HepG2 (cell line): ENCODE measurements around the gene ARIH2. TPM values are rescaled to one million over a fixed set of nuclear protein-coding genes. Genes with fewer than 3 reads are reported as not detected.
A peak's percentile ranks its signal among the peaks of the same experiment; 100 is the strongest.

Experiments used
- BRF2 ChIP-seq: sonication (generic); formaldehyde crosslinking; IDR thresholded peaks from 2 replicates; pipeline ENCODE4 v1.8.1; 2022; ENCODE audit warnings: mild to moderate bottlenecking, missing genetic modification reagents
- CEBPG ChIP-seq: IDR thresholded peaks from 2 replicates; pipeline ENCODE4 v1.6.1; 2016
- CHD4 ChIP-seq: fragments of 200-600 bp; sonication (generic); IDR thresholded peaks from 2 replicates; pipeline ENCODE4 v1.7.0; 2017; ENCODE audit warnings: mild to moderate bottlenecking, low read length, borderline replicate concordance
- FLYWCH1 ChIP-seq: sonication (generic); formaldehyde crosslinking; IDR thresholded peaks from 2 replicates; pipeline ENCODE4 v1.8.1; 2023; ENCODE audit warnings: mild to moderate bottlenecking, missing genetic modification reagents
- FOXJ3 ChIP-seq: sonication (generic); formaldehyde crosslinking; IDR thresholded peaks from 2 replicates; pipeline ENCODE4 v1.4.0; 2020; ENCODE audit warnings: missing genetic modification reagents, mild to moderate bottlenecking, borderline replicate concordance
- HNRNPK ChIP-seq: fragments of 200-400 bp; formaldehyde crosslinking; IDR thresholded peaks from 2 replicates; pipeline ENCODE4 v1.6.1; 2018; ENCODE audit warnings: low read length, low read depth, moderate library complexity, mild to moderate bottlenecking; ENCODE audit not compliant: poor library complexity, severe bottlenecking
- HOXD1 ChIP-seq: sonication (generic); formaldehyde crosslinking; IDR thresholded peaks from 2 replicates; pipeline ENCODE4 v1.5.0; 2020; ENCODE audit warnings: missing genetic modification reagents
- ISX ChIP-seq: sonication (generic); formaldehyde crosslinking; conservative IDR thresholded peaks from 2 replicates; pipeline ENCODE4 v1.5.0; 2020; ENCODE audit warnings: missing genetic modification reagents
- KMT2A ChIP-seq: sonication (generic); formaldehyde crosslinking; IDR thresholded peaks from 2 replicates; pipeline ENCODE4 v1.4.0; 2020; ENCODE audit warnings: missing genetic modification reagents
- MAFK ChIP-seq, 2 experiments: IDR thresholded peaks in 1 of 2; conservative IDR thresholded peaks in 1 of 2; 2 replicates each; pipeline ENCODE4 v1.6.1; 2011; ENCODE audit warnings: improper control_type of control experiment in 2 of 2, low read length in 2 of 2
- NCOA2 ChIP-seq: sonication (generic); formaldehyde crosslinking; IDR thresholded peaks from 2 replicates; pipeline ENCODE4 v1.8.0; 2022; ENCODE audit warnings: inconsistent platforms
- NFKBIZ ChIP-seq: IDR thresholded peaks from 2 replicates; pipeline ENCODE4 v1.6.1; 2018; ENCODE audit warnings: missing genetic modification reagents, missing compliant biosample characterization
- RBM39 ChIP-seq: fragments of 200-400 bp; formaldehyde crosslinking; IDR thresholded peaks from one replicate; pipeline ENCODE4 v1.6.1; 2018; ENCODE audit warnings: antibody characterized with exemption, mild to moderate bottlenecking, low read depth, low read length; ENCODE audit not compliant: poor library complexity, severe bottlenecking
- RNF219 ChIP-seq: sonication (generic); formaldehyde crosslinking; IDR thresholded peaks from 2 replicates; pipeline ENCODE4 v1.5.0; 2020; ENCODE audit warnings: mild to moderate bottlenecking, missing genetic modification reagents
- RXRB ChIP-seq: IDR thresholded peaks from 2 replicates; pipeline ENCODE4 v1.6.1; 2016; ENCODE audit warnings: borderline replicate concordance, missing genetic modification reagents, missing compliant biosample characterization
- TBX3 ChIP-seq: fragments of 450-650 bp; IDR thresholded peaks from 2 replicates; pipeline ENCODE4 v1.6.1; 2017; ENCODE audit warnings: antibody characterized with exemption, mild to moderate bottlenecking, inconsistent platforms, borderline replicate concordance
- TP53 ChIP-seq: sonication (generic); formaldehyde crosslinking; conservative IDR thresholded peaks from 2 replicates; pipeline ENCODE4 v1.4.0; 2020; ENCODE audit warnings: missing genetic modification reagents
- YEATS4 ChIP-seq: sonication (generic); formaldehyde crosslinking; IDR thresholded peaks from 2 replicates; pipeline ENCODE4 v1.4.0; 2020; ENCODE audit warnings: missing genetic modification reagents, borderline replicate concordance
- ZBTB10 ChIP-seq: sonication (generic); formaldehyde crosslinking; IDR thresholded peaks from 2 replicates; pipeline ENCODE4 v1.4.0; 2020; ENCODE audit warnings: missing genetic modification reagents, borderline replicate concordance
- ZNF292 ChIP-seq: sonication (generic); formaldehyde crosslinking; IDR thresholded peaks from 2 replicates; pipeline ENCODE4 v1.8.1; 2022; ENCODE audit warnings: mild to moderate bottlenecking, low read depth, missing genetic modification reagents, borderline replicate concordance
- ZNF552 ChIP-seq: sonication (generic); formaldehyde crosslinking; IDR thresholded peaks from 2 replicates; pipeline ENCODE4 v1.9.0; 2022; ENCODE audit warnings: missing genetic modification reagents, mild to moderate bottlenecking, borderline replicate concordance
- ZNF747 ChIP-seq: sonication (generic); formaldehyde crosslinking; IDR thresholded peaks from 2 replicates; pipeline ENCODE4 v1.8.1; 2023; ENCODE audit warnings: missing genetic modification reagents, mild to moderate bottlenecking, borderline replicate concordance
- polyA plus RNA-seq, 8 experiments: library from polyadenylated mRNA; depleted of rRNA in 3 of 8; stranded (reverse) in 7 of 8; unstranded in 1 of 8; fragments of >200 nt; fragmentation: Illumina TruSeq in 4 of 8; extraction: Trizol in 4 of 8; gene quantifications; 2 replicates each; pipeline versions ENCODE4 v1.2.1 to v1.2.3, GENCODE V29; 2011 to 2016; ENCODE audit warnings: low read depth in 4 of 8, missing spikeins in 1 of 8, mixed read lengths in 1 of 8; ENCODE audit not compliant: insufficient read depth in 1 of 8
- total RNA-seq, 5 experiments: library from RNA; depleted of rRNA; stranded (reverse); fragments of >200 nt; fragmentation: Illumina TruSeq; extraction: Trizol; gene quantifications; 2 replicates each; pipeline ENCODE4 v1.2.3, GENCODE V29; 2016; ENCODE audit warnings: low read depth in 1 of 5
- TF ChIP-seq, protein P1 (sequence below): sonication (generic); formaldehyde crosslinking; IDR thresholded peaks from 2 replicates; pipeline ENCODE4 v1.4.0; 2020; ENCODE audit warnings: mild to moderate bottlenecking, missing genetic modification reagents

ARIH2 gene
- total and polyA plus RNA-seq, 2 of the 13 experiments (the other 11 are each of a cell fraction or from before 2014, with no cell fraction given): 64.8 to 83.3 TPM

DNA sequence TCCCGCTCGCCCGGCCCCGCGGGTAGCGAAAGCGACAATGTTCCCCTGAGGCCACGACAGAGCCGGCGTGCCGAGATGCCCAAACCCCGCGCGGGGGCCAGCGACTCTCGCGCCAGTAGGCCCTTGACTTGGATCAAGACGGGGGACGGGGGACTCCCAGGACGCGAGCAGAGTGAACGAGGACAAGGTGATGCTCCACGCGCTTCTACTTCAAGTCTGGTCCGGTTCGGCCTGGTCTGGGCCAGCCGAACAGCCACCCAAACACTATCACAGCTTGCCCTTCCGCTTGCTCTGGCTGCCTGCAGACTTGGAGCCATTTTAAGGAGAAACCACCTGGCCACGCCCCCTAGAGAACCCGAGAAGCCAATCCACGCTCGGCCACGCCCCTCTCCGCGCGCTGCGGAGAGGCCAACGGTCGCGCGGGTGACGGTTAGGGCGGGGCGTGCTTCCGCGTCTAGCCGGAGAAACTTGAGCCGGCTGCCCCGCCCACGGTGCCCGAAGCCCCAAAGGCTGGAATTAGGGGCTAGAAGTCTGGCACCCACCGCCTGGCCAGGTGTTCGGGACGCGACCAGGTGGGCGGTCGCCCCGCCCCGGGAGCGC, 102.7 kb downstream of the ARIH2 start (continued):
- TF ChIP-seq, protein P1, sequence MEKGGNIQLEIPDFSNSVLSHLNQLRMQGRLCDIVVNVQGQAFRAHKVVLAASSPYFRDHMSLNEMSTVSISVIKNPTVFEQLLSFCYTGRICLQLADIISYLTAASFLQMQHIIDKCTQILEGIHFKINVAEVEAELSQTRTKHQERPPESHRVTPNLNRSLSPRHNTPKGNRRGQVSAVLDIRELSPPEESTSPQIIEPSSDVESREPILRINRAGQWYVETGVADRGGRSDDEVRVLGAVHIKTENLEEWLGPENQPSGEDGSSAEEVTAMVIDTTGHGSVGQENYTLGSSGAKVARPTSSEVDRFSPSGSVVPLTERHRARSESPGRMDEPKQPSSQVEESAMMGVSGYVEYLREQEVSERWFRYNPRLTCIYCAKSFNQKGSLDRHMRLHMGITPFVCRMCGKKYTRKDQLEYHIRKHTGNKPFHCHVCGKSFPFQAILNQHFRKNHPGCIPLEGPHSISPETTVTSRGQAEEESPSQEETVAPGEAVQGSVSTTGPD (CRISPR knock-in tag): no peak
- TF ChIP-seq FLYWCH1 (CRISPR knock-in tag): 0 out of 2 replicates have a peak, but pooled peaks have one; percentile 43
- TF ChIP-seq RNF219 (CRISPR knock-in tag): no peak; the same call in 1 of the 2 replicates
- TF ChIP-seq TBX3: no peak
- TF ChIP-seq FOXJ3 (CRISPR knock-in tag): peak; percentile 23
- TF ChIP-seq CEBPG (CRISPR knock-in tag): no peak
- no peak; the same call in 1 of the 2 replicates for TF ChIP-seq ZBTB10 (CRISPR knock-in tag)
- peak; percentile 63 for TF ChIP-seq RXRB (CRISPR knock-in tag)
- TF ChIP-seq ZNF747: no peak
- no peak for TF ChIP-seq BRF2 (CRISPR knock-in tag)
- TF ChIP-seq ZNF552 (CRISPR knock-in tag): no peak
- peak; percentile 83 for TF ChIP-seq RBM39
- TF ChIP-seq HOXD1 (CRISPR knock-in tag): no peak
- TF ChIP-seq KMT2A (CRISPR knock-in tag): no peak
- no peak; the same call in 1 of the 2 replicates for TF ChIP-seq YEATS4 (CRISPR knock-in tag)
- no peak for TF ChIP-seq TP53 (CRISPR knock-in tag)
- no peak for TF ChIP-seq ISX
- TF ChIP-seq NFKBIZ (CRISPR knock-in tag): peak; percentile 82; the same call in 1 of the 2 replicates
- no peak for TF ChIP-seq CHD4
- TF ChIP-seq ZNF292: no peak
- no peak for TF ChIP-seq MAFK (conservative IDR thresholded peaks at IDR 0.05 in 1 of 2, IDR thresholded peaks at IDR 0.05 in 1 of 2; ENCODE audit: low read length in 2 of 2)
- peak; percentile 61 for TF ChIP-seq NCOA2 (CRISPR knock-in tag)
- TF ChIP-seq HNRNPK: no peak
